Measurements from ENCODE around the gene CTDSPL. TPM values are rescaled to one million over a fixed set of nuclear protein-coding genes. Genes with fewer than 3 reads are reported as not detected.
A peak's percentile ranks its signal among the peaks of the same experiment; 100 is the strongest.

Gene CTDSPL
- total RNA-seq, 1 donor from 2014 or later, result 56.3 TPM

DNA sequence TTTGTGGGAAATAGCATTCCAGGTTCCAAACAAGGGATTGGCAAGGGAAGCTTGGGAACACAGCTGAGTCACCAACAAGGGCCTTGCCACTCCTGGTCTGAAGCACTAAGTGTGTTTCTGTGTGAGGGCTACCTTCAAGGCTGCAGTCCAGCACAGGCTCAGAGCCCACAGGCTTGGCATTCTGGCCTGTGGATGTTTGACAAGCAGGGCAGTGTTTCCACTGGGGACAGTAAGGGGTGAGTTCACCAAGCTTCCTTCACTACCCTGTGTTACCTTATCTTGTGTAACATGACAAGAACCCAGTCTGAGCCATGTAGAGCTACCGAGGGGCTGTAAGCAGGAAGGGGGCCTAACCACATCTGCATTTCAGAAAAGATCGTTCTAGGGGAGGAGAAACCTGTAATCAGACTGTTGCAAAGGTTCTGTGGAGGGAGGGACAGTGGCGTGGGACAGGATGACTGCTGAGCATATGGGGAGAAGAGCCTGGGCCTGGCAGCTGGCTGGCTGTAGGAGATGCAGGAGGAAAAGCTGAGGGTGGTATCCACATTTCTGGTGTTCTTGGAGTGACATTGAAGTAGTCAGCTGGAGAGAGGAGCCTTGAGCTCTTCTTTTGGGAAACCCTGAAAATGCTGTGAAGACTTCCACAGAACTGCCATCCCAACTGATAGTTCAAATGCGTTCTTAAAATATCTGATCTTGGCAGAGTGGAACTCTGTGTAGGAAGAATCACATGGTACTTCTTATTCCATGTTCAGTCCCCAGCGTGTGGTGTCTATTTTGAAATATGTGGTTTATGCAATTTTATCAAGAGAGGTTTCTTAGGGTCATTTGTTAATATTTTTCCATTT, 61.3 kb downstream of the CTDSPL start:
- Histone ChIP-seq H3K4me3 (no peak overlapping the region), H3K4me1 (peaks cover 83% of the 10 kb centered on the region), H3K9me3 (replicated peaks) (no peaks in the 10 kb centered on the region), H3K27me3 (ENCODE audit: low read depth) (no peaks in the 10 kb centered on the region), H3K36me3 (no peaks in the 10 kb centered on the region), H3K27ac (replicated peaks) (peak overlapping the region; percentile 82)
- DNase-seq, result peak; percentile 37
- intact Hi-C loops (cut with micrococcal nuclease), result no loop called here
- TF ChIP-seq, protein P1, sequence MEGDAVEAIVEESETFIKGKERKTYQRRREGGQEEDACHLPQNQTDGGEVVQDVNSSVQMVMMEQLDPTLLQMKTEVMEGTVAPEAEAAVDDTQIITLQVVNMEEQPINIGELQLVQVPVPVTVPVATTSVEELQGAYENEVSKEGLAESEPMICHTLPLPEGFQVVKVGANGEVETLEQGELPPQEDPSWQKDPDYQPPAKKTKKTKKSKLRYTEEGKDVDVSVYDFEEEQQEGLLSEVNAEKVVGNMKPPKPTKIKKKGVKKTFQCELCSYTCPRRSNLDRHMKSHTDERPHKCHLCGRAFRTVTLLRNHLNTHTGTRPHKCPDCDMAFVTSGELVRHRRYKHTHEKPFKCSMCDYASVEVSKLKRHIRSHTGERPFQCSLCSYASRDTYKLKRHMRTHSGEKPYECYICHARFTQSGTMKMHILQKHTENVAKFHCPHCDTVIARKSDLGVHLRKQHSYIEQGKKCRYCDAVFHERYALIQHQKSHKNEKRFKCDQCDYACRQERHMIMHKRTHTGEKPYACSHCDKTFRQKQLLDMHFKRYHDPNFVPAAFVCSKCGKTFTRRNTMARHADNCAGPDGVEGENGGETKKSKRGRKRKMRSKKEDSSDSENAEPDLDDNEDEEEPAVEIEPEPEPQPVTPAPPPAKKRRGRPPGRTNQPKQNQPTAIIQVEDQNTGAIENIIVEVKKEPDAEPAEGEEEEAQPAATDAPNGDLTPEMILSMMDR (IDR thresholded peaks at IDR 0.05; ENCODE audit: borderline replicate concordance), result no peak

DNA sequence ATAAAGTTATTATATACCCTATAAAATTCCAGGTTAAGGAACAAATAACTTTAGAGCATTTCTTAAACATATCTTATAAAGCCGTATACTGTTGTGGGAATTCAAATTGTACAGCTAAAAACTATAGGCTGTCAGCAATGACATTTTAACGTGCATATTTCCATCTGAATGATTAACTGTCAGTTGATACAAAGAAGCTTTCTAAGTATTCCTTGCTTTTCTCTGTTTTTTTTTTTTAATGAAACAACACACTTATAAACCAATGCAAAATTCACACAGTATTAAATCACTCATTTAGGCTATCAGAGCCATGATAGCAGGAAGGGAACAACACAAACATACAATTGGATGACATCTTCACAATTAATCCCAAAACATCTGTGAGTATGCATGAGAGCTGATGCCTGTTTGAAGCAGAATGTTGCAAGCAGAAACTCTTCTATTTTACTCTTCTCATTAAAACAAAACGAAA, 61.9 kb downstream of the CTDSPL start:
- Histone ChIP-seq H3K9me3 (replicated peaks) (no peaks in the 10 kb centered on the region), H3K36me3 (no peaks in the 10 kb centered on the region), H3K27me3 (ENCODE audit: low read depth) (no peaks in the 10 kb centered on the region), H3K4me1 (peaks cover 79% of the 10 kb centered on the region), H3K4me3 (no peak overlapping the region), H3K27ac (replicated peaks) (peak overlapping the region; percentile 82)
- TF ChIP-seq, protein P1 (IDR thresholded peaks at IDR 0.05; ENCODE audit: borderline replicate concordance), result no peak
- intact Hi-C loops (cut with micrococcal nuclease), result no loop called here
- DNase-seq, result no peak

DNA sequence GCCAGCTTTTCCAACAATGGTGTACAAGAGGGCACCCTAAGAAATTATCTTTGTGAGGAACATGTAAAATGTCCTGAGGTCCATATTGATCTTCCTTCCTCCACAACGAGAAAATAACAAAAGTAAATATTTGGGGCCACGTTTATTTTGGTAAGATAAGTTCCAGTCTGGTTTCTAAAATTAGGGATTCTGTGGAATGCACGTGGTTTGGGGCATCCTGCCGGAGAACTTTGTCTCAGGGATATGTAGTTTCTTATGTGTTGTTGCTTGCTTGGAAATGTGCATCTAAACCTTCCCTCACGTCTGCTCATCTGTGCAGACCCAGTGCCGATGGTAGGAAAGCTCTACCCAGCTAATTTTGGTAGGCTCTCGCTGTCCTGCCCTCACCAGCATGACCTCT, 62.8 kb downstream of the CTDSPL start:
- DNase-seq, result no peak
- H3K36me3 ChIP-seq, result peaks cover 3% of the 10 kb centered on the region
- peak overlapping the region; percentile 82 for H3K27ac ChIP-seq (replicated peaks)
- no peaks in the 10 kb centered on the region for H3K27me3 ChIP-seq (ENCODE audit: low read depth)
- no peak overlapping the region for H3K4me3 ChIP-seq
- intact Hi-C loops (cut with micrococcal nuclease), result no loop called here
- peaks cover 77% of the 10 kb centered on the region for H3K4me1 ChIP-seq
- TF ChIP-seq, protein P1 (IDR thresholded peaks at IDR 0.05; ENCODE audit: borderline replicate concordance), result no peak
- H3K9me3 ChIP-seq (replicated peaks), result peaks cover 6% of the 10 kb centered on the region

DNA sequence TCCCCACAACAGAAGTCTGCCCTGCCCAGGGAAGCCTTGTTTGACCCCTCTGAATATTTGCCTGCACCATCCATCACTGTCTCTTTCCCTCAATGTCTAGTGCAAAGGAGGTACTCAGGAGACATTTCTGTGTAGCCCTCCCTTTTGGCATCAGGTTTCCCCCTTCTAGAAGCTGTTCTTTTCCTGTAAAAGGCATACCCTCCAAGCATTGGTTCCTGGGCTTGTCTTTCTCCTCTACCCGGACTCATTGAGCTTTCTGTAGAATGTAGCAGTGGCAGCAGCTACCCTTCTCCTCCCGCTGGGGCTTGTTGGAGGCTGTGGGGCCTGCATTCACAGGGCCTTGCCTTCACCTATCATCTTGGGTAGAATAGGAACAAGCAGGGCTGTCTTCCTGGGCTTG, 63.5 kb downstream of the CTDSPL start:
- intact Hi-C loops (cut with micrococcal nuclease), result no loop called here
- peaks cover 3% of the 10 kb centered on the region for H3K36me3 ChIP-seq
- no peaks in the 10 kb centered on the region for H3K27me3 ChIP-seq (ENCODE audit: low read depth)
- TF ChIP-seq, protein P1 (IDR thresholded peaks at IDR 0.05; ENCODE audit: borderline replicate concordance), result no peak
- peak overlapping the region; percentile 82 for H3K27ac ChIP-seq (replicated peaks)
- H3K9me3 ChIP-seq (replicated peaks), result peaks cover 6% of the 10 kb centered on the region
- H3K4me1 ChIP-seq, result peaks cover 70% of the 10 kb centered on the region
- DNase-seq, result no peak
- H3K4me3 ChIP-seq, result no peak overlapping the region

GRCh38 chr3:37926611-37927010, 64.9 kb downstream of the CTDSPL start:
- TF ChIP-seq, protein P1 (IDR thresholded peaks at IDR 0.05; ENCODE audit: borderline replicate concordance), result no peak
- peaks cover 6% of the 10 kb centered on the region for H3K9me3 ChIP-seq (replicated peaks)
- no peak overlapping the region for H3K27ac ChIP-seq (replicated peaks)
- no peaks in the 10 kb centered on the region for H3K27me3 ChIP-seq (ENCODE audit: low read depth)
- no peak for DNase-seq
- no peak overlapping the region for H3K4me3 ChIP-seq
- peaks cover 3% of the 10 kb centered on the region for H3K36me3 ChIP-seq
- peaks cover 58% of the 10 kb centered on the region for H3K4me1 ChIP-seq
- intact Hi-C loops (cut with micrococcal nuclease), result no loop called here

Measured in left ventricle myocardium inferior (tissue), 1 donor.